ENCODE measurements around the gene HPD. TPM values are rescaled to one million over a fixed set of nuclear protein-coding genes. Genes with fewer than 3 reads are reported as not detected.

Gene HPD
- not detected in 2 replicates for total RNA-seq

GRCh38 chr12:121858662-121859572, at the start of gene HPD:
Gene HPD, minus strand, starts transcription at chr12:121858859. Its CDS starts 36 bp downstream, at chr12:121858823.
- ChIA-PET POLR2A (interaction anchor here (0.6 kb wide), 2 partner anchors 60 to 1562 kb away, joined by 4 to 6 read pairs; no protein-coding TSS in a partner anchor), CTCF (no interaction called here)
- Mint-ChIP-seq H3K4me3 (no peak within 1 kb of the TSS), H3K27ac (no peak within 1 kb of the TSS), H3K36me3 (ENCODE audit: low read depth) (no peaks in the 10 kb centered on the region), H3K9me3 (no peaks in the 10 kb centered on the region), H3K4me1 (peaks cover 9% of the 10 kb centered on the region), H3K27me3 (no peaks in the 10 kb centered on the region)
- ATAC-seq (ENCODE audit: low read depth) (no peak), DNase-seq (no peak)
- intact Hi-C loops (cut with micrococcal nuclease) = no loop called here
- TF ChIP-seq CTCF (IDR thresholded peaks at IDR 0.05) = no peak

- CTCF ChIA-PET = interaction anchor here (1.3 kb wide), 1 partner anchor 111 kb away, joined by 4 read pairs; no protein-coding TSS in a partner anchor
- POLR2A ChIA-PET = no interaction called here
- H3K4me1 Mint-ChIP-seq = no peaks in the 10 kb centered on the region
- no peak for TF ChIP-seq CTCF (IDR thresholded peaks at IDR 0.05)
- no peak for DNase-seq
- ATAC-seq (ENCODE audit: low read depth) = no peak
- H3K4me3 Mint-ChIP-seq = no peak overlapping the region
- intact Hi-C loops (cut with micrococcal nuclease) = no loop called here
- no peaks in the 10 kb centered on the region for H3K27me3 Mint-ChIP-seq
- no peak overlapping the region for H3K27ac Mint-ChIP-seq
- H3K9me3 Mint-ChIP-seq = no peaks in the 10 kb centered on the region
- peaks cover 64% of the 10 kb centered on the region for H3K36me3 Mint-ChIP-seq (ENCODE audit: low read depth)
Observed at GRCh38 chr12:121905746-121906145, 47.1 kb upstream of the HPD start.

GRCh38 chr12:121903202-121903601, 44.5 kb upstream of the HPD start:
- H3K27me3 Mint-ChIP-seq = no peaks in the 10 kb centered on the region
- no peaks in the 10 kb centered on the region for H3K4me1 Mint-ChIP-seq
- intact Hi-C loops (cut with micrococcal nuclease) = no loop called here

GRCh38 chr12:121899590-121899989, 40.9 kb upstream of the HPD start:
- no peaks in the 10 kb centered on the region for H3K27me3 Mint-ChIP-seq
- H3K27ac Mint-ChIP-seq = no peak overlapping the region
- H3K36me3 Mint-ChIP-seq (ENCODE audit: low read depth) = peaks cover 74% of the 10 kb centered on the region
- no peaks in the 10 kb centered on the region for H3K9me3 Mint-ChIP-seq
- ChIA-PET POLR2A (no interaction called here), CTCF (no interaction called here)
- intact Hi-C loops (cut with micrococcal nuclease) = no loop called here
- no peak for TF ChIP-seq CTCF (IDR thresholded peaks at IDR 0.05)
- no peaks in the 10 kb centered on the region for H3K4me1 Mint-ChIP-seq
- no peak overlapping the region for H3K4me3 Mint-ChIP-seq
- DNase-seq = no peak
- ATAC-seq (ENCODE audit: low read depth) = no peak

More at GRCh38 chr12:121903202-121903601, 44.5 kb upstream of the HPD start:
- no peak for DNase-seq
- H3K4me3 Mint-ChIP-seq = no peak overlapping the region
- POLR2A ChIA-PET = no interaction called here
- no peak for ATAC-seq (ENCODE audit: low read depth)
- no peak overlapping the region for H3K27ac Mint-ChIP-seq
- H3K9me3 Mint-ChIP-seq = no peaks in the 10 kb centered on the region
- no peak for TF ChIP-seq CTCF (IDR thresholded peaks at IDR 0.05)
- CTCF ChIA-PET = interaction anchor here (1.0 kb wide), 1 partner anchor 109 kb away, joined by 4 read pairs; the partner anchor contains the start of gene RHOF
- H3K36me3 Mint-ChIP-seq (ENCODE audit: low read depth) = peaks cover 66% of the 10 kb centered on the region

- intact Hi-C loops (cut with micrococcal nuclease) = no loop called here
- TF ChIP-seq CTCF (IDR thresholded peaks at IDR 0.05) = no peak
- Mint-ChIP-seq H3K4me1 (peaks cover 4% of the 10 kb centered on the region), H3K36me3 (ENCODE audit: low read depth) (peaks cover 76% of the 10 kb centered on the region), H3K9me3 (no peaks in the 10 kb centered on the region), H3K27me3 (no peaks in the 10 kb centered on the region), H3K4me3 (no peak overlapping the region), H3K27ac (no peak overlapping the region)
- POLR2A ChIA-PET = no interaction called here
- CTCF ChIA-PET = no interaction called here
- no peak for ATAC-seq (ENCODE audit: low read depth)
- no peak for DNase-seq
Observed at GRCh38 chr12:121898287-121898686, 39.6 kb upstream of the HPD start.
